ENCODE measurements around the gene ERFL. TPM values are rescaled to one million over a fixed set of nuclear protein-coding genes. Genes with fewer than 3 reads are reported as not detected.

ERFL gene
- total and polyA plus RNA-seq, 10 donors, result 0.46 to 3.0 (median 2.1) TPM

DNA sequence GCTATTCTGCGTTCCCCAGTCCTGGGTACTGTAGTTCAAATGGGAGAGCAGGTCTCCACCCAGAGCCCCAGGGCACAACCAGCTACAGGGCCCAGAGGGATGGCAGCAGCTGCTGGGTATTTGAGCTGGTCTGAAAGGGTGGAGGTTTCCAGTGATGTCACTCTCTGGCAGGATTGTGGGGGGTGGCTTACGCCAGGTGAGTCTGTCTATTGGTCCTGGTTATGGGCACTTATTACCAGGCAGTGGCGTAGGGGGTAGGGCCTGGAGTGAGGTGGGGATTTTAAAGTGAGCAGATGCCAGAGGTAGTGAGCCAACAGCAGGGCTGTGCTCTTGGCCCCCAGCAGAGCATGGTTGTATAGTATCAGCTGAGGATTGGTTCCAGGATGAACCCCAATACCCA is 62.0 kb downstream of the ERFL start:
- Histone ChIP-seq H3K4me3 (no peak overlapping the region), H3K27me3 (replicated peaks in 1 of 7) (no peaks in the 10 kb centered on the region), H3K27ac (peak overlapping the region in 5 of 8 donors; percentile 8 to 99 (median 56)), H3K9me3 (no peaks in the 10 kb centered on the region), H3K4me1 (peaks cover 59 to 100% (median 98%) of the 10 kb centered on the region in 6 donors), H3K36me3 (peaks cover 12 to 100% (median 84%) of the 10 kb centered on the region in 6 donors)
- TF ChIP-seq, protein P1, sequence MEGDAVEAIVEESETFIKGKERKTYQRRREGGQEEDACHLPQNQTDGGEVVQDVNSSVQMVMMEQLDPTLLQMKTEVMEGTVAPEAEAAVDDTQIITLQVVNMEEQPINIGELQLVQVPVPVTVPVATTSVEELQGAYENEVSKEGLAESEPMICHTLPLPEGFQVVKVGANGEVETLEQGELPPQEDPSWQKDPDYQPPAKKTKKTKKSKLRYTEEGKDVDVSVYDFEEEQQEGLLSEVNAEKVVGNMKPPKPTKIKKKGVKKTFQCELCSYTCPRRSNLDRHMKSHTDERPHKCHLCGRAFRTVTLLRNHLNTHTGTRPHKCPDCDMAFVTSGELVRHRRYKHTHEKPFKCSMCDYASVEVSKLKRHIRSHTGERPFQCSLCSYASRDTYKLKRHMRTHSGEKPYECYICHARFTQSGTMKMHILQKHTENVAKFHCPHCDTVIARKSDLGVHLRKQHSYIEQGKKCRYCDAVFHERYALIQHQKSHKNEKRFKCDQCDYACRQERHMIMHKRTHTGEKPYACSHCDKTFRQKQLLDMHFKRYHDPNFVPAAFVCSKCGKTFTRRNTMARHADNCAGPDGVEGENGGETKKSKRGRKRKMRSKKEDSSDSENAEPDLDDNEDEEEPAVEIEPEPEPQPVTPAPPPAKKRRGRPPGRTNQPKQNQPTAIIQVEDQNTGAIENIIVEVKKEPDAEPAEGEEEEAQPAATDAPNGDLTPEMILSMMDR (IDR thresholded peaks at IDR 0.05 in 8 of 11, conservative IDR thresholded peaks at IDR 0.05 in 3 of 11), result no peak
- peak in 1 of 3 donors; percentile 6 for TF ChIP-seq POLR2AphosphoS5 (IDR thresholded peaks at IDR 0.05)
- whole genome bisulfite sequencing, 5 donors, result 81 to 96% (median 93%) methylated on average over 3 of the region's 3 CpGs
- peak; percentile 33 for DNase-seq
- intact Hi-C loops (cut with DNase I; ENCODE audit: low total_unique reads), result no loop called here

GRCh38 chr19:41864374-41864773 is 63.9 kb downstream of the ERFL start:
- TF ChIP-seq POLR2A (IDR thresholded peaks at IDR 0.05) (no peak), POLR2AphosphoS5 (IDR thresholded peaks at IDR 0.05) (peak in 1 of 3 donors; percentile 8)
- TF ChIP-seq, protein P1 (IDR thresholded peaks at IDR 0.05 in 8 of 11, conservative IDR thresholded peaks at IDR 0.05 in 3 of 11), result no peak
- intact Hi-C loops (cut with DNase I; ENCODE audit: low total_unique reads), result no loop called here
- H3K9me3 ChIP-seq, result no peaks in the 10 kb centered on the region
- H3K27me3 ChIP-seq (replicated peaks in 1 of 7), result no peaks in the 10 kb centered on the region
- H3K4me3 ChIP-seq, result no peak overlapping the region
- H3K36me3 ChIP-seq, result peaks cover 9 to 86% (median 69%) of the 10 kb centered on the region in 6 donors
- H3K27ac ChIP-seq, result peak overlapping the region in 3 of 8 donors; percentile 3 to 31 (median 21)
- peaks cover 51 to 93% (median 90%) of the 10 kb centered on the region in 6 donors for H3K4me1 ChIP-seq
- 85 to 98% (median 91%) methylated on average over 5 of the region's 5 CpGs for WGBS, 5 donors
- DNase-seq, result no peak

DNA sequence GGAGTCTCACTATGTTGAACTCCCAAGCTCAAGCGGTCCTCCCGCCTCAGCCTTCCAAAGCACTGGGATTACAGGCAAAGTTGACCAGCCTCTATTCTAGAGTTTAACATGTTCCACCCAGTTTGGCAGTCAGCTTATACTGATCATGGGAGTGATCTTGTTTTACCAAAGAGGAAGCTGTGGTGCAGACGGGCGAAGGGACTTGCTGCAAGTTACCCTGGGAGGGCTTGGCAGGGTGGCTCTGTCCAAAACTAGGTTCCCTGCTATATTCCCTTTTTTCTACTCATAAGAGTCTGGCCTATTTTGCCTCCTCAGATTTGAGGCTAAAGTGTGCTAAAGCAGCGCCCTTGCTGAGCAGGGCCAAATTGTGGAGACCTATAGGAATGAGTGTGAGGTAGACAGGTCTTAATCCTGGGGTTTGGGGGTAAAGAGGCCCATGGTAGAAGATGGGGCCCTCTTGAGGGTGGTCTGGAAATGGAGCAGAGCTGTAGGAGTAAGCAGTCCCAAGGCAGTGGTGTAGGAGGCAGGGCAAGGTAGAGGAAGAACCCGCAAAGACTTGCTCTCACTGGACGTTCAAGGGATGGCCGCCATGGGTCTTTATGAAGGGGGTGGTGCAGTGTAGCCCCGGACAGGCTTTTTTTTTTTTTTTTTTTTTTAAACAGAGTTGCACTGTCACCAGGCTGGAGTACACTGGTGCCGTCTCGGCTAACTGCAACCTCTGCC is 64.9 kb downstream of the ERFL start:
- intact Hi-C loops (cut with DNase I; ENCODE audit: low total_unique reads), result no loop called here
- peak overlapping the region in 3 of 8 donors; percentile 37 to 97 (median 45) for H3K27ac ChIP-seq
- WGBS, 5 donors, result 71 to 84% (median 72%) methylated on average over 11 of the region's 11 CpGs
- no peaks in the 10 kb centered on the region for H3K9me3 ChIP-seq
- TF ChIP-seq, protein P1 (IDR thresholded peaks at IDR 0.05 in 8 of 11, conservative IDR thresholded peaks at IDR 0.05 in 3 of 11), result no peak
- TF ChIP-seq POLR2A (IDR thresholded peaks at IDR 0.05) (no peak), POLR2AphosphoS5 (IDR thresholded peaks at IDR 0.05) (no peak)
- no peak overlapping the region for H3K4me3 ChIP-seq
- DNase-seq, result no peak
- H3K27me3 ChIP-seq (replicated peaks in 1 of 7), result no peaks in the 10 kb centered on the region
- peaks cover 51 to 91% (median 86%) of the 10 kb centered on the region in 6 donors for H3K4me1 ChIP-seq
- H3K36me3 ChIP-seq, result peaks cover 6 to 76% (median 59%) of the 10 kb centered on the region in 6 donors

DNA sequence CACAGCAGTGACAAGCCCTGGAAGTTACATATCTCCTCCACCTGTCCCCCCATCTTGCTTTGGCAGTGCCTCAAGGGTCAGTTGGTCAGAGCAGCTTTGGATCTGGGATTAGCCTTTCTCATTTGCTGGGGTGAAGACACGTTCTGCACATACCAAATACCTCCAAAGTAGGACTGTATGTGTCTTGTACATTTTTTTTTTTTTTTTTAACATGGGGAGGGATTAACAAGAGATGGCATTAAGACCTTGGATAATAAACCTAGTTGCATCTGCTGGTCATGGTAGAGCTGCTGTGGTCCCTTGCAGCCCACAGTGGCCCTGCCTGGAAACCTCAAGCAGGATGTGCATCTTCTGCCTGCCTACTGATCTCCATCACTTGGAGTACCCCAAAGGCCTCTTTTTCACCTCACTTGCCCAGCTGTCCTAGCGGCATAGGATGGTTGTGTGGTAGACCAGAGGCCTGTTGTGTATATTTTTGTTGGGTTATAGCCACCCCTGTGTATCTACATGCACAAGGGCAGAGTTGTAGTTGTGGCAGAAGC is 65.7 kb downstream of the ERFL start:
- intact Hi-C loops (cut with DNase I; ENCODE audit: low total_unique reads), result no loop called here
- DNase-seq, result peak; percentile 50
- Histone ChIP-seq H3K27ac (peak overlapping the region in 4 of 8 donors; percentile 10 to 99 (median 67)), H3K9me3 (no peaks in the 10 kb centered on the region), H3K4me1 (peaks cover 45 to 83% (median 78%) of the 10 kb centered on the region in 6 donors), H3K36me3 (peaks cover 6 to 68% (median 51%) of the 10 kb centered on the region in 6 donors), H3K4me3 (peak overlapping the region in 1 of 8 donors; percentile 99), H3K27me3 (replicated peaks in 1 of 7) (no peaks in the 10 kb centered on the region)
- TF ChIP-seq, protein P1 (IDR thresholded peaks at IDR 0.05 in 8 of 11, conservative IDR thresholded peaks at IDR 0.05 in 3 of 11), result no peak
- TF ChIP-seq POLR2AphosphoS5 (IDR thresholded peaks at IDR 0.05), result no peak
- TF ChIP-seq POLR2A (IDR thresholded peaks at IDR 0.05), result no peak
- WGBS, 5 donors, result 51 to 74% (median 66%) methylated on average over 2 of the region's 2 CpGs
